Measurements from ENCODE around the gene C19orf33.

The C19orf33 gene

GRCh38 chr19:38308926-38309614 is 5.0 kb downstream of the C19orf33 start:
- Histone ChIP-seq H3K4me3 (replicated peaks; ENCODE audit: insufficient read depth, low read length) (no peak overlapping the region), H3K27me3 (ENCODE audit: insufficient read depth, poor library complexity, severe bottlenecking) (no peaks in the 10 kb centered on the region), H3K27ac (replicated peaks) (no peak overlapping the region)
- no peak for DNase-seq (ENCODE audit: low read depth in 1 of 2, low spot score in 1 of 2)
- TF ChIP-seq CTCF (IDR thresholded peaks at IDR 0.05; ENCODE audit: insufficient read depth, low read length) (no peak), REST (IDR thresholded peaks at IDR 0.05; ENCODE audit: insufficient replicate concordance, low read depth) (no peak), POLR2AphosphoS5 (IDR thresholded peaks at IDR 0.05; ENCODE audit: low read depth) (no peak), SPI1 (IDR thresholded peaks at IDR 0.05; ENCODE audit: borderline replicate concordance, low read depth) (no peak), GABPA (IDR thresholded peaks at IDR 0.05; ENCODE audit: low read depth) (no peak)

GRCh38 chr19:38309615-38310278 is 5.7 kb downstream of the C19orf33 start:
- Histone ChIP-seq H3K27me3 (ENCODE audit: insufficient read depth, poor library complexity, severe bottlenecking) (no peaks in the 10 kb centered on the region), H3K4me3 (replicated peaks; ENCODE audit: insufficient read depth, low read length) (no peak overlapping the region), H3K27ac (replicated peaks) (no peak overlapping the region)
- no peak for TF ChIP-seq CTCF (IDR thresholded peaks at IDR 0.05; ENCODE audit: insufficient read depth, low read length)
- TF ChIP-seq GABPA (IDR thresholded peaks at IDR 0.05; ENCODE audit: low read depth) = no peak
- TF ChIP-seq POLR2AphosphoS5 (IDR thresholded peaks at IDR 0.05; ENCODE audit: low read depth) = no peak
- no peak for TF ChIP-seq REST (IDR thresholded peaks at IDR 0.05; ENCODE audit: insufficient replicate concordance, low read depth)
- TF ChIP-seq SPI1 (IDR thresholded peaks at IDR 0.05; ENCODE audit: borderline replicate concordance, low read depth) = no peak
- DNase-seq (ENCODE audit: low read depth in 1 of 2, low spot score in 1 of 2) = no peak

GRCh38 chr19:38310279-38310670 is 6.2 kb downstream of the C19orf33 start:
- Histone ChIP-seq H3K27ac (replicated peaks) (no peak overlapping the region), H3K4me3 (replicated peaks; ENCODE audit: insufficient read depth, low read length) (no peak overlapping the region), H3K27me3 (ENCODE audit: insufficient read depth, poor library complexity, severe bottlenecking) (no peaks in the 10 kb centered on the region)
- no peak for TF ChIP-seq SPI1 (IDR thresholded peaks at IDR 0.05; ENCODE audit: borderline replicate concordance, low read depth)
- DNase-seq (ENCODE audit: low read depth in 1 of 2, low spot score in 1 of 2) = no peak

GRCh38 chr19:38310986-38311385 is 6.9 kb downstream of the C19orf33 start:
- TF ChIP-seq POLR2AphosphoS5 (IDR thresholded peaks at IDR 0.05; ENCODE audit: low read depth) (no peak), REST (IDR thresholded peaks at IDR 0.05; ENCODE audit: insufficient replicate concordance, low read depth) (no peak), GABPA (IDR thresholded peaks at IDR 0.05; ENCODE audit: low read depth) (no peak), CTCF (IDR thresholded peaks at IDR 0.05; ENCODE audit: insufficient read depth, low read length) (no peak), SPI1 (IDR thresholded peaks at IDR 0.05; ENCODE audit: borderline replicate concordance, low read depth) (no peak)
- no peaks in the 10 kb centered on the region for H3K27me3 ChIP-seq (ENCODE audit: insufficient read depth, poor library complexity, severe bottlenecking)
- H3K27ac ChIP-seq (replicated peaks) = no peak overlapping the region
- no peak overlapping the region for H3K4me3 ChIP-seq (replicated peaks; ENCODE audit: insufficient read depth, low read length)
- DNase-seq (ENCODE audit: low read depth in 1 of 2, low spot score in 1 of 2) = no peak
